GM12878 (cell line): Measurements from ENCODE around the gene LMAN1L. TPM values are rescaled to one million over a fixed set of nuclear protein-coding genes. Genes with fewer than 3 reads are reported as not detected.

Experiments used
- ATAC-seq: fragments of 200-7000 bp; cut with Tn5 transposase; 3 replicates; pipeline ENCODE4 v1.9.1; 2020; ENCODE audit warnings: mild to moderate bottlenecking, moderate library complexity
- BruUV-seq: library from RNA; stranded (reverse); fragments of 400-500 nt; replicated peaks from 2 replicates; lab custom pipeline; 2021; lab: Mats Ljungman, UMichigan
- CTCF ChIA-PET: fragments of 300-600 bp; sonication (Branson Sonifier 250); formaldehyde crosslinking; extraction: SDS; loops from one replicate; lab custom pipeline; 2021; ENCODE audit warnings: inconsistent platforms; lab: Yijun Ruan, JAX
- POLR2A ChIA-PET: fragments of 350-600 bp; formaldehyde crosslinking; extraction: SDS; loops from one replicate; lab custom pipeline; 2021; ENCODE audit warnings: inconsistent platforms; lab: Charles Lee
- RAD21 ChIA-PET: fragments of 300-600 bp; sonication (Branson Sonifier 250); formaldehyde crosslinking; loops from one replicate; lab custom pipeline; 2023; ENCODE audit warnings: antibody characterized with exemption; ENCODE audit not compliant: unreplicated experiment; lab: Charles Lee
- SMC1A ChIA-PET: fragments of 300-600 bp; sonication (Branson Sonifier 250); formaldehyde crosslinking; loops from one replicate; lab custom pipeline; 2023; ENCODE audit not compliant: unreplicated experiment, uncharacterized antibody; lab: Charles Lee
- DNase-seq: peaks from one replicate; pipeline ENCODE4 v3.0.0-alpha.2; 2011; ENCODE audit warnings: low read depth, low spot score
- FAIRE-seq: peaks from 3 replicates; lab custom pipeline; 2011; peaks lifted over from hg19 to GRCh38; lab: Jason Lieb, UNC
- H2AFZ ChIP-seq: 2 replicates; pipeline ENCODE4 v1.6.0; 2011; ENCODE audit warnings: low read depth, low read length, control low read depth; ENCODE audit not compliant: control insufficient read depth
- H3K27ac ChIP-seq: 2 replicates; pipeline ENCODE4 v1.5.1; 2011; ENCODE audit warnings: control low read depth; ENCODE audit not compliant: control insufficient read depth, insufficient read depth
- H3K27me3 ChIP-seq, 2 experiments: replicated peaks in 1 of 2; 2 replicates each; pipeline versions ENCODE4 v1.6.0 to v1.6.1; 2011; ENCODE audit warnings: low read length in 1 of 2; ENCODE audit not compliant: control insufficient read depth in 2 of 2, insufficient read depth in 2 of 2
- H3K36me3 ChIP-seq, 2 experiments: 2 replicates each; pipeline ENCODE4 v1.5.1; 2011; ENCODE audit warnings: low read length in 1 of 2; ENCODE audit not compliant: control insufficient read depth in 2 of 2, insufficient read depth in 2 of 2
- H3K4me1 ChIP-seq: 2 replicates; pipeline ENCODE4 v1.6.1; 2011; ENCODE audit warnings: mild to moderate bottlenecking, low read length, moderate library complexity, mixed read lengths; ENCODE audit not compliant: control insufficient read depth, insufficient read depth
- H3K4me2 ChIP-seq: 2 replicates; pipeline ENCODE4 v1.6.0; 2011; ENCODE audit warnings: control low read depth; ENCODE audit not compliant: control insufficient read depth, insufficient read depth
- H3K4me3 ChIP-seq: fragments of 200-600 bp; sonication (generic); 2 replicates; pipeline ENCODE4 v1.5.1; 2016
- H3K79me2 ChIP-seq: 2 replicates; pipeline ENCODE4 v1.6.0; 2011; ENCODE audit warnings: low read length; ENCODE audit not compliant: control insufficient read depth, insufficient read depth
- H3K9ac ChIP-seq: 2 replicates; pipeline ENCODE4 v1.8.0; 2011; ENCODE audit warnings: low read length, control low read depth, mixed read lengths; ENCODE audit not compliant: control insufficient read depth, insufficient read depth
- H3K9me3 ChIP-seq: replicated peaks from 3 replicates; pipeline ENCODE4 v1.5.1; 2011; ENCODE audit warnings: mild to moderate bottlenecking, low read length; ENCODE audit not compliant: control insufficient read depth, insufficient read depth
- H4K20me1 ChIP-seq: 2 replicates; pipeline ENCODE4 v1.6.0; 2011; ENCODE audit not compliant: control insufficient read depth, insufficient read depth
- DPF2 ChIP-seq: fragments of 450-650 bp; IDR thresholded peaks from 2 replicates; pipeline ENCODE4 v1.6.1; 2017; ENCODE audit warnings: mild to moderate bottlenecking
- RB1 ChIP-seq: fragments of 450-650 bp; formaldehyde crosslinking; IDR thresholded peaks from 2 replicates; pipeline ENCODE4 v1.6.1; 2017; ENCODE audit warnings: mild to moderate bottlenecking, borderline replicate concordance
- SREBF1 ChIP-seq: IDR thresholded peaks from 2 replicates; pipeline ENCODE4 v1.6.1; 2012; ENCODE audit warnings: mild to moderate bottlenecking, low read length
- ZNF217 ChIP-seq: fragments of 450-650 bp; IDR thresholded peaks from 2 replicates; pipeline ENCODE4 v1.6.1; 2017; ENCODE audit warnings: antibody characterized with exemption, mild to moderate bottlenecking
- WGBS: methylation state at CpG from one replicate; pipeline ENCODE4 v1.1.6; 2016; ENCODE audit warnings: low lambda C conversion rate; ENCODE audit not compliant: insufficient replicate concordance, insufficient coverage; ENCODE audit errors: missing lambda C conversion rate; 5-methylcytosine and 5-hydroxymethylcytosine counted together
- in situ Hi-C: fragments of 300-500 bp; cut with MboI; formaldehyde crosslinking; loops from 9 replicates; pipeline ENCODE4 v1.14.3; 2018; ENCODE audit warnings: mixed read lengths
- intact Hi-C: fragments of 100-400 bp; cut with micrococcal nuclease; formaldehyde crosslinking; loops from one replicate; pipeline ENCODE4 v1.14.2; 2022; ENCODE audit not compliant: unreplicated experiment
- polyA plus RNA-seq, 11 experiments: library from polyadenylated mRNA; depleted of rRNA in 4 of 11; unstranded in 6 of 11; stranded (reverse) in 5 of 11; fragments of >200 nt; fragmentation: Nextera tagmentation in 4 of 11; fragmentation: Illumina TruSeq in 1 of 11; extraction: Ambion mirVana in 4 of 11; extraction: Trizol in 1 of 11; gene quantifications; 1 replicate in 1 of 11; 2 replicates in 10 of 11; pipeline versions ENCODE4 v1.2.1 to v1.2.3, GENCODE V29; 2011 to 2016; ENCODE audit warnings: inconsistent platforms in 2 of 11, missing spikeins in 2 of 11, low read depth in 1 of 11
- total RNA-seq, 4 experiments: library from RNA; depleted of rRNA in 3 of 4; stranded (reverse); fragments of >200 nt in 3 of 4; fragmentation: Illumina TruSeq in 1 of 4; extraction: Trizol in 1 of 4; gene quantifications; 2 replicates each; pipeline versions ENCODE4 v1.2.1 to v1.2.3, GENCODE V29; 2013 to 2021
- TF ChIP-seq, protein P1 (sequence below): fragments of 450-650 bp; IDR thresholded peaks from 2 replicates; pipeline ENCODE4 v1.6.1; 2017; ENCODE audit warnings: mild to moderate bottlenecking, low read depth, inconsistent platforms; ENCODE audit not compliant: poor library complexity, severe bottlenecking
- TF ChIP-seq, protein P2 (sequence below): IDR thresholded peaks from 2 replicates; pipeline ENCODE4 v1.6.1; 2011; ENCODE audit warnings: low read depth, mild to moderate bottlenecking, low read length, moderate library complexity, borderline replicate concordance; ENCODE audit errors: extremely low read depth

The LMAN1L gene
- total and polyA plus RNA-seq, 10 of the 15 experiments (the other 5 are each of a cell fraction or from before 2014, with no cell fraction given): not detected

DNA sequence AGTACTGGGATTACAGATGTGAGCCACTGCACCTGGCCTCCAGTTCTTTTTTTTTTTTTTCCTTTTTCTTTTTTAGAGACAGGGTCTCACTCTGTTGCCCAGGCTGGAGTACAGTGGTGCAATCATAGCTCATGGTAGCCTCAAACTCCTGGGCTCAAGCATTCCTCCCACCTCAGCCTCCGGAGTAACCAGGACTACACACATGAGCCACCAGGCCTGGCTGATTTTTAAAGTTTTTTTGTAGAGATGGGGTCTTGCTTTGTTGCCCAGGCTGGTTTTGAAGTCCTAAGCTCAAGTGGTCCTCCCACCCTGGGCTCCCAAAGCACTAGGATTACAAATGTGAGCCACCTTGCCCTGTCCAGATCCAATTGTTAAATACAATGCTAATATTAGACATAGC is 43.9 kb downstream of the LMAN1L start:
- no TSS peak for BruUV-seq
- peak overlapping the region; percentile 90 for H3K4me2 ChIP-seq
- WGBS: 100% methylated on average over 1 of the region's 1 CpG
- H3K36me3 ChIP-seq: peaks cover 13 to 19% of the 10 kb centered on the region in 2 experiments; a peak in 3 of 4 replicates
- H3K4me3 ChIP-seq: peak overlapping the region; percentile 6; the same call in 1 of the 2 replicates
- intact Hi-C loops: loop anchor here (2.0 to 5.0 kb wide), 2 partner anchors 14 to 46 kb away; no protein-coding TSS in a partner anchor
- no peaks in the 10 kb centered on the region for H3K9me3 ChIP-seq
- H3K9ac ChIP-seq: peak overlapping the region; percentile 49; the same call in 1 of the 2 replicates
- ChIA-PET SMC1A (interaction anchor here (1.0 to 7.5 kb wide), 5 partner anchors 12 to 222 kb away, joined by 3 to 120 read pairs (median 3); partner anchors contain the start of gene FAM219B), POLR2A (interaction anchor here (0.6 to 5.8 kb wide), 11 partner anchors 9 to 322 kb away, joined by 3 to 80 read pairs (median 3); partner anchors contain the start of genes FAM219B and ULK3), CTCF (interaction anchor here (0.7 to 5.9 kb wide), 7 partner anchors 12 to 43 kb away, joined by 3 to 76 read pairs (median 8); partner anchors contain the start of gene ULK3), RAD21 (interaction anchor here (1.0 to 5.6 kb wide), 3 partner anchors 13 to 73 kb away, joined by 3 to 53 read pairs (median 11); no protein-coding TSS in a partner anchor)
- FAIRE-seq (no peak), DNase-seq (no peak)
- H3K27me3 ChIP-seq: no peaks in the 10 kb centered on the region
- peaks cover 3% of the 10 kb centered on the region; the same call in 1 of the 2 replicates for H4K20me1 ChIP-seq
- H3K4me1 ChIP-seq: peaks cover 46% of the 10 kb centered on the region
- peak overlapping the region; percentile 80 for H3K27ac ChIP-seq
- TF ChIP-seq, protein P1, sequence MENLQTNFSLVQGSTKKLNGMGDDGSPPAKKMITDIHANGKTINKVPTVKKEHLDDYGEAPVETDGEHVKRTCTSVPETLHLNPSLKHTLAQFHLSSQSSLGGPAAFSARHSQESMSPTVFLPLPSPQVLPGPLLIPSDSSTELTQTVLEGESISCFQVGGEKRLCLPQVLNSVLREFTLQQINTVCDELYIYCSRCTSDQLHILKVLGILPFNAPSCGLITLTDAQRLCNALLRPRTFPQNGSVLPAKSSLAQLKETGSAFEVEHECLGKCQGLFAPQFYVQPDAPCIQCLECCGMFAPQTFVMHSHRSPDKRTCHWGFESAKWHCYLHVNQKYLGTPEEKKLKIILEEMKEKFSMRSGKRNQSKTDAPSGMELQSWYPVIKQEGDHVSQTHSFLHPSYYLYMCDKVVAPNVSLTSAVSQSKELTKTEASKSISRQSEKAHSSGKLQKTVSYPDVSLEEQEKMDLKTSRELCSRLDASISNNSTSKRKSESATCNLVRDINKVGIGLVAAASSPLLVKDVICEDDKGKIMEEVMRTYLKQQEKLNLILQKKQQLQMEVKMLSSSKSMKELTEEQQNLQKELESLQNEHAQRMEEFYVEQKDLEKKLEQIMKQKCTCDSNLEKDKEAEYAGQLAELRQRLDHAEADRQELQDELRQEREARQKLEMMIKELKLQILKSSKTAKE: no peak
- TF ChIP-seq ZNF217: no peak
- TF ChIP-seq DPF2: no peak
- TF ChIP-seq, protein P2, sequence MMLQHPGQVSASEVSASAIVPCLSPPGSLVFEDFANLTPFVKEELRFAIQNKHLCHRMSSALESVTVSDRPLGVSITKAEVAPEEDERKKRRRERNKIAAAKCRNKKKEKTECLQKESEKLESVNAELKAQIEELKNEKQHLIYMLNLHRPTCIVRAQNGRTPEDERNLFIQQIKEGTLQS: no peak
- TF ChIP-seq RB1: no peak
- TF ChIP-seq SREBF1: no peak
- TF ChIP-seq, all 136 proteins: peak for 0
- no peak for ATAC-seq
- in situ Hi-C loops: no loop called here
- H2AFZ ChIP-seq: no peak overlapping the region
- peaks cover 39% of the 10 kb centered on the region for H3K79me2 ChIP-seq
